NCI-H128 (cell line): ENCODE results near the gene SULF2.
"Not testable (repeated sequence)": the region's sequence is repeated elsewhere in the genome, so short reads cannot be mapped to it uniquely, and the experiment has no call there.

Source experiments
- DNase-seq: peaks from one replicate; lab custom pipeline; 2025; ENCODE audit not compliant: unreplicated experiment; lab: John Stamatoyannopoulos, UW

SULF2 gene

GRCh38 chr20:47785311-47785853, at the start of gene SULF2:
TSS of gene SULF2 (minus strand) at chr20:47785481. CDS start at chr20:47757363, 28,118 bp downstream.
- no peak for DNase-seq

GRCh38 chr20:47831675-47832074, 46.4 kb upstream of the SULF2 start:
- not testable (repeated sequence) for DNase-seq

GRCh38 chr20:47826716-47827115, 41.4 kb upstream of the SULF2 start:
- not testable (repeated sequence) for DNase-seq

GRCh38 chr20:47826006-47826405, 40.7 kb upstream of the SULF2 start:
- not testable (repeated sequence) for DNase-seq

GRCh38 chr20:47825011-47825762, 39.9 kb upstream of the SULF2 start:
- no peak for DNase-seq

GRCh38 chr20:47823941-47824340, 38.7 kb upstream of the SULF2 start:
- not testable (repeated sequence) for DNase-seq

- DNase-seq = no peak
These were observed 36.3 kb upstream of the SULF2 start for GRCh38 chr20:47821481-47822100.

GRCh38 chr20:47818996-47819609, 33.8 kb upstream of the SULF2 start:
- DNase-seq = no peak

GRCh38 chr20:47818466-47818865, 33.2 kb upstream of the SULF2 start:
- DNase-seq = no peak

GRCh38 chr20:47818016-47818415, 32.7 kb upstream of the SULF2 start:
- no peak for DNase-seq

GRCh38 chr20:47817573-47817972, 32.3 kb upstream of the SULF2 start:
- DNase-seq = no peak

GRCh38 chr20:47816487-47817451, 31.5 kb upstream of the SULF2 start:
- no peak for DNase-seq

GRCh38 chr20:47815866-47816265, 30.6 kb upstream of the SULF2 start:
- DNase-seq = no peak

- DNase-seq = no peak
These were observed 30.1 kb upstream of the SULF2 start for GRCh38 chr20:47815416-47815806.

GRCh38 chr20:47814632-47815415, 29.5 kb upstream of the SULF2 start:
- no peak for DNase-seq

- no peak for DNase-seq
These were observed 25.6 kb upstream of the SULF2 start for GRCh38 chr20:47810721-47811347.

GRCh38 chr20:47810116-47810677, 24.9 kb upstream of the SULF2 start:
- DNase-seq = no peak

GRCh38 chr20:47809161-47809960, 24.1 kb upstream of the SULF2 start:
- DNase-seq = no peak
